Measurements from ENCODE around the gene PTPN3. TPM values are rescaled to one million over a fixed set of nuclear protein-coding genes. Genes with fewer than 3 reads are reported as not detected.
"Not testable (repeated sequence)": the region's sequence is repeated elsewhere in the genome, so short reads cannot be mapped to it uniquely, and the experiment has no call there.

The PTPN3 gene
- 1 to 10 TPM in 3 of 4 donors, under 1 TPM in 1; 0.29 to 5.5 (median 2.1) TPM for total RNA-seq

DNA sequence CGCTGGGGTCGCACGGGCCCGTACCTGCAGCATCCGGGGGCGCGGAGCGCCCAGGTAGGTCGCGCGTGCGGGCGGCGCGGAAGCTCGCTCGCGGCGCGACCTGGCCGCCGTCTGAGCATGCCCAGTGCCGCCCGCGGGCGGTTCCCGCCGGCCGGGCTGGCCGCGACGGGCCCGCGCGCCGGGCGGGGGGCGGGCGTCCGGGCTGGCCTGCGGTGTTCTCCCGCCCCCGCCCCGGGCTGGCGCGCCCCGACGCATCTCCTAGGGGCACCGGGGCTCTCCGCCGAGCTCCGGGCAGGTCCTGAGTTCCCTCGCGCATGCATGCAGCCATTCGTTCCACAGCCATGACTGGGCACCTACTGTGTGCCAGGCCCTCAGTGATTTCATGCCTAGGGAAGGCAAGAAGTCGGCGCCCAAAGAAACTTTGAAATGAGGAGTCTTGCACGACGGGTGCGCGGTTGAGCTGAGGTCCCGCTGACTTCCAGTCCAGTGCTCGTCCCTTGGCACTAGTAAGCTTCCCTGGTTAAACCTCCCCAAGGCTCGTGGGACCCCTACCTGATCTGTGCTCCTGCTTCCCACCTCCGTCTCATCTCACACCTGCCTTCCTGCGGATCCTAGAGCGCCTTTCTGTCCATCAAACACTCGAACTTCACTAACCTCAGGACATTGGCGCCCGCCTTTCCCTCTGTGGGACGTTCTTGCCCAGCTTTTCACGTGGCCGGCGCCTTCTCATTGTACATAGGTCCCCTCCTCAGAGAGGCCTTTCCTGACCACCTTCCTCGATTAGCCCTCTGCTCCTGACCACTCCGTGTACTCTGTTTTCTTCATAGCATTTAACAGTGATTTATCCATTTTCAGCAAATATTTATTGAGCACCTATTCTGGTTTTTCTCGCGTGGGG, at the start of gene PTPN3:
TSS of gene PTPN3 (minus strand) at position 113 of the 898 bp plus-strand sequence. CDS start 34,873 bp downstream, outside the sequence.
- TF ChIP-seq, protein P1, sequence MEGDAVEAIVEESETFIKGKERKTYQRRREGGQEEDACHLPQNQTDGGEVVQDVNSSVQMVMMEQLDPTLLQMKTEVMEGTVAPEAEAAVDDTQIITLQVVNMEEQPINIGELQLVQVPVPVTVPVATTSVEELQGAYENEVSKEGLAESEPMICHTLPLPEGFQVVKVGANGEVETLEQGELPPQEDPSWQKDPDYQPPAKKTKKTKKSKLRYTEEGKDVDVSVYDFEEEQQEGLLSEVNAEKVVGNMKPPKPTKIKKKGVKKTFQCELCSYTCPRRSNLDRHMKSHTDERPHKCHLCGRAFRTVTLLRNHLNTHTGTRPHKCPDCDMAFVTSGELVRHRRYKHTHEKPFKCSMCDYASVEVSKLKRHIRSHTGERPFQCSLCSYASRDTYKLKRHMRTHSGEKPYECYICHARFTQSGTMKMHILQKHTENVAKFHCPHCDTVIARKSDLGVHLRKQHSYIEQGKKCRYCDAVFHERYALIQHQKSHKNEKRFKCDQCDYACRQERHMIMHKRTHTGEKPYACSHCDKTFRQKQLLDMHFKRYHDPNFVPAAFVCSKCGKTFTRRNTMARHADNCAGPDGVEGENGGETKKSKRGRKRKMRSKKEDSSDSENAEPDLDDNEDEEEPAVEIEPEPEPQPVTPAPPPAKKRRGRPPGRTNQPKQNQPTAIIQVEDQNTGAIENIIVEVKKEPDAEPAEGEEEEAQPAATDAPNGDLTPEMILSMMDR (IDR thresholded peaks at IDR 0.05): no peak
- no peak for TF ChIP-seq POLR2A (IDR thresholded peaks at IDR 0.05)
- H3K27ac ChIP-seq: no peak within 1 kb of the TSS
- H3K36me3 ChIP-seq: no peaks in the 10 kb centered on the region
- H3K4me1 ChIP-seq: no peaks in the 10 kb centered on the region
- peak within 1 kb of the TSS; percentile 27 to 33 for H3K4me3 ChIP-seq
- no peak for DNase-seq
- no peaks in the 10 kb centered on the region for H3K27me3 ChIP-seq
- H3K9me3 ChIP-seq: no peaks in the 10 kb centered on the region
- intact Hi-C loops (cut with DNase I; ENCODE audit: low total_unique reads): no loop called here

DNA sequence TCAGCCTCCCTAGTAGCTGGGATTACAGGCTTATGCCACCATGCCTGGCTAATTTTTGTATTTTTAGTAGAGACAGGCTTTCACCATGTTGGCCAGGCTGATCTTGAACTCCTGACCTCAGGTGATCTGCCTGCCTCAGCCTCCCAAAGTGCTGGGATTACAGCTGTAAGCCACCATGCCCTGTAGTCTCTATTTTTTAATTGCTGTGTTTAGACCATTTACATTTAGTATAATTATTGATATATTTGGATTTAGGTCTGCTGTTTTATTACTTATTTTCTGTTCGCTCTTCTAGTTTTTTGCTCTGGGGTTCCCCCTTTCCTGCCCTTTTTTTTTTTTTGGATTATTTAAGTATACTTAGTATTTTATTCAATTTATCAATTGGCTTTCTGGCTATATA, 46.8 kb upstream of the PTPN3 start:
- H3K36me3 ChIP-seq; H3K27me3 ChIP-seq; H3K9me3 ChIP-seq; DNase-seq; intact Hi-C loops (cut with DNase I; ENCODE audit: low total_unique reads); H3K27ac ChIP-seq; H3K4me3 ChIP-seq; H3K4me1 ChIP-seq: not testable (repeated sequence)

- H3K27me3 ChIP-seq: no peaks in the 10 kb centered on the region
- no peak for TF ChIP-seq POLR2A (IDR thresholded peaks at IDR 0.05)
- TF ChIP-seq, protein P1 (IDR thresholded peaks at IDR 0.05): no peak
- intact Hi-C loops (cut with DNase I; ENCODE audit: low total_unique reads): no loop called here
- no peaks in the 10 kb centered on the region for H3K36me3 ChIP-seq
- no peaks in the 10 kb centered on the region for H3K9me3 ChIP-seq
- no peak overlapping the region for H3K4me3 ChIP-seq
- H3K27ac ChIP-seq: no peak overlapping the region
- H3K4me1 ChIP-seq: no peaks in the 10 kb centered on the region
- DNase-seq: no peak
These were observed 44.8 kb upstream of the PTPN3 start for GRCh38 chr9:109542922-109543321.

- no peak for TF ChIP-seq POLR2A (IDR thresholded peaks at IDR 0.05)
- TF ChIP-seq, protein P1 (IDR thresholded peaks at IDR 0.05): no peak
- no peaks in the 10 kb centered on the region for H3K36me3 ChIP-seq
- no peaks in the 10 kb centered on the region for H3K27me3 ChIP-seq
- DNase-seq: no peak
- no peak overlapping the region for H3K4me3 ChIP-seq
- H3K4me1 ChIP-seq: no peaks in the 10 kb centered on the region
- H3K27ac ChIP-seq: no peak overlapping the region
- H3K9me3 ChIP-seq: no peaks in the 10 kb centered on the region
- intact Hi-C loops (cut with DNase I; ENCODE audit: low total_unique reads): no loop called here
These were observed 40.2 kb upstream of the PTPN3 start for GRCh38 chr9:109538346-109538745.

DNA sequence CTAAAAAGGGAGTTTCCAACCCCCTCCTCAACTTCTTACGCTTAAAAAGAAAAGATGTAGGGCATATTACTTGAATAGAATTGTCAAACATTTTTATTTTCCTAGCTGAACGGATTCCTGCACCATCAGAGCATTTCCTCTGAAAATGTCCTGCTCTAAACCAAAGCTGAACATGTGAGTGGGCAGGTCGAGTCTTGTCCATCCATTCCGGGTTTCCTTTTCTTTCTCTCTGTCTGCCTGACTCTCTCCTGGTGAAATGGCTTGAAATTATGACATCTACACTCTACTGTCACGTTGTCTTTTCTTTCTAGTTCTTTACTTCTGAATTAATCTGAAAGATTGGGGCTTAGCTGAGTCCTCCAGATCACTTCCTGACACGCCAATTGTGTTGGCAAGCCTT, 39.2 kb upstream of the PTPN3 start:
- Histone ChIP-seq H3K36me3 (no peaks in the 10 kb centered on the region), H3K27me3 (no peaks in the 10 kb centered on the region), H3K9me3 (no peaks in the 10 kb centered on the region), H3K4me1 (no peaks in the 10 kb centered on the region), H3K4me3 (no peak overlapping the region), H3K27ac (no peak overlapping the region)
- TF ChIP-seq POLR2A (IDR thresholded peaks at IDR 0.05): no peak
- TF ChIP-seq, protein P1 (IDR thresholded peaks at IDR 0.05): no peak
- no peak for DNase-seq
- intact Hi-C loops (cut with DNase I; ENCODE audit: low total_unique reads): no loop called here
